Measurements from ENCODE around the gene GRHL1.

- TF ChIP-seq GATA3 (IDR thresholded peaks at IDR 0.05; ENCODE audit: low read depth, low read length) (no peak), GATA2 (IDR thresholded peaks at IDR 0.05; ENCODE audit: low read depth, low read length) (no peak)
These were observed 2.1 kb upstream of the GRHL1 start for GRCh38 chr2:9949239-9949991.
